Activated CD8-positive, alpha-beta T cell treated with anti-CD3 and anti-CD28 coated beads for 36 hours (primary cell): ENCODE measurements around the gene SLC25A11. TPM values are rescaled to one million over a fixed set of nuclear protein-coding genes. Genes with fewer than 3 reads are reported as not detected.
A peak's percentile ranks its signal among the peaks of the same experiment; 100 is the strongest.

Experiments
- ATAC-seq: fragments of 200-7000 bp; cut with Tn5 transposase; one replicate; pipeline ENCODE4 v1.10.0; 2021; ENCODE audit warnings: mild to moderate bottlenecking, moderate library complexity
- CTCF ChIA-PET: fragments of 350-600 bp; sonication (Branson Sonifier 250); formaldehyde crosslinking; loops from one replicate; lab custom pipeline; 2021; ENCODE audit warnings: antibody characterized with exemption; lab: Charles Lee
- POLR2A ChIA-PET: fragments of 350-600 bp; sonication (Branson Sonifier 250); formaldehyde crosslinking; loops from one replicate; lab custom pipeline; 2021; ENCODE audit warnings: antibody characterized with exemption; lab: Charles Lee
- DNase-seq: peaks from one replicate; pipeline ENCODE4 v3.0.0-alpha.2; 2020
- H3K27ac Mint-ChIP-seq: one replicate; pipeline ENCODE4 v1.8.0; 2021; ENCODE audit warnings: mild to moderate bottlenecking, mixed read lengths
- H3K27me3 Mint-ChIP-seq: one replicate; pipeline ENCODE4 v1.8.0; 2021; ENCODE audit warnings: mixed read lengths
- H3K36me3 Mint-ChIP-seq: one replicate; pipeline ENCODE4 v1.8.0; 2021; ENCODE audit warnings: low read depth, mixed read lengths
- H3K4me1 Mint-ChIP-seq: one replicate; pipeline ENCODE4 v1.8.0; 2021; ENCODE audit warnings: low read depth, mixed read lengths
- H3K4me3 Mint-ChIP-seq: one replicate; pipeline ENCODE4 v1.8.0; 2021; ENCODE audit warnings: mild to moderate bottlenecking, moderate library complexity, mixed read lengths
- H3K9me3 Mint-ChIP-seq: one replicate; pipeline ENCODE4 v1.8.0; 2021; ENCODE audit warnings: mixed read lengths
- intact Hi-C: fragments of 100-400 bp; cut with micrococcal nuclease; formaldehyde crosslinking; loops from one replicate; pipeline ENCODE4 v1.10.0; 2022
- total RNA-seq, 2 experiments: library from RNA; stranded (reverse); gene quantifications; one replicate each; pipeline ENCODE4 v1.2.3, GENCODE V29; 2021
- TF ChIP-seq, protein P1 (sequence below): fragments of 200-600 bp; IDR thresholded peaks from one replicate; pipeline ENCODE4 v1.8.0; 2022; ENCODE audit warnings: antibody characterized with exemption, mild to moderate bottlenecking

SLC25A11 gene
- total RNA-seq, 2 experiments from 2014 or later, result 80.8 to 87.0 TPM

DNA sequence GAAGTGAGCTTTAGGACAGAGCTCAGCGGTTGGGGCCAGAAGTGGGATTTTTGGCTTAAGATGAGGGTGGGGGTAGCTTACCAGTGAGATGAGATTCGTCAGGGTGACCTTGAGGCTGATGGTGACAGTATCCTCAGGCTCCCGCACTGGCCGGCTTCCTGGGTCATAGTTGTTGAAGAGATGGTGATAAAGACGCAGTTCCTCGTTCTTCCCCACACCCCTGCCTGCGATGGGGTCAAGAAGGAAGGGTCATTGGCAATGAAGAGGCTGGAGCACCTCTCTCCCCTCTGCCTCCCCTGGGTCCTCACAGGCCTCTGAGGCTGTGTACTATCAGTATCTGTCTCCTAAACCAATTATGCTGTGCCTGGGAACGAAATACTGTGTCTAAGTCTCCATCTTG lies 37.3 kb downstream of the SLC25A11 start:
- DNase-seq, result no peak
- Mint-ChIP-seq H3K9me3 (no peaks in the 10 kb centered on the region), H3K4me1 (peaks cover 34% of the 10 kb centered on the region), H3K27ac (peak overlapping the region; percentile 75), H3K4me3 (no peak overlapping the region), H3K27me3 (no peaks in the 10 kb centered on the region), H3K36me3 (peaks cover 14% of the 10 kb centered on the region)
- POLR2A ChIA-PET, result interaction anchor here (1.1 to 5.8 kb wide), 4 partner anchors 20 to 45 kb away, joined by 3 to 41 read pairs (median 6); partner anchors contain the start of genes PFN1, RNF167 and SLC25A11
- intact Hi-C loops, result loop anchor here (10.0 kb wide), 1 partner anchor 162 kb away; no protein-coding TSS in a partner anchor
- no peak for ATAC-seq
- TF ChIP-seq, protein P1, sequence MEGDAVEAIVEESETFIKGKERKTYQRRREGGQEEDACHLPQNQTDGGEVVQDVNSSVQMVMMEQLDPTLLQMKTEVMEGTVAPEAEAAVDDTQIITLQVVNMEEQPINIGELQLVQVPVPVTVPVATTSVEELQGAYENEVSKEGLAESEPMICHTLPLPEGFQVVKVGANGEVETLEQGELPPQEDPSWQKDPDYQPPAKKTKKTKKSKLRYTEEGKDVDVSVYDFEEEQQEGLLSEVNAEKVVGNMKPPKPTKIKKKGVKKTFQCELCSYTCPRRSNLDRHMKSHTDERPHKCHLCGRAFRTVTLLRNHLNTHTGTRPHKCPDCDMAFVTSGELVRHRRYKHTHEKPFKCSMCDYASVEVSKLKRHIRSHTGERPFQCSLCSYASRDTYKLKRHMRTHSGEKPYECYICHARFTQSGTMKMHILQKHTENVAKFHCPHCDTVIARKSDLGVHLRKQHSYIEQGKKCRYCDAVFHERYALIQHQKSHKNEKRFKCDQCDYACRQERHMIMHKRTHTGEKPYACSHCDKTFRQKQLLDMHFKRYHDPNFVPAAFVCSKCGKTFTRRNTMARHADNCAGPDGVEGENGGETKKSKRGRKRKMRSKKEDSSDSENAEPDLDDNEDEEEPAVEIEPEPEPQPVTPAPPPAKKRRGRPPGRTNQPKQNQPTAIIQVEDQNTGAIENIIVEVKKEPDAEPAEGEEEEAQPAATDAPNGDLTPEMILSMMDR, result no peak
- CTCF ChIA-PET, result interaction anchor here (0.8 to 2.4 kb wide), 16 partner anchors 12 to 336 kb away, joined by 3 to 19 read pairs (median 4); partner anchors contain the start of genes PSMB6, RNF167, SLC25A11 and SPAG7

DNA sequence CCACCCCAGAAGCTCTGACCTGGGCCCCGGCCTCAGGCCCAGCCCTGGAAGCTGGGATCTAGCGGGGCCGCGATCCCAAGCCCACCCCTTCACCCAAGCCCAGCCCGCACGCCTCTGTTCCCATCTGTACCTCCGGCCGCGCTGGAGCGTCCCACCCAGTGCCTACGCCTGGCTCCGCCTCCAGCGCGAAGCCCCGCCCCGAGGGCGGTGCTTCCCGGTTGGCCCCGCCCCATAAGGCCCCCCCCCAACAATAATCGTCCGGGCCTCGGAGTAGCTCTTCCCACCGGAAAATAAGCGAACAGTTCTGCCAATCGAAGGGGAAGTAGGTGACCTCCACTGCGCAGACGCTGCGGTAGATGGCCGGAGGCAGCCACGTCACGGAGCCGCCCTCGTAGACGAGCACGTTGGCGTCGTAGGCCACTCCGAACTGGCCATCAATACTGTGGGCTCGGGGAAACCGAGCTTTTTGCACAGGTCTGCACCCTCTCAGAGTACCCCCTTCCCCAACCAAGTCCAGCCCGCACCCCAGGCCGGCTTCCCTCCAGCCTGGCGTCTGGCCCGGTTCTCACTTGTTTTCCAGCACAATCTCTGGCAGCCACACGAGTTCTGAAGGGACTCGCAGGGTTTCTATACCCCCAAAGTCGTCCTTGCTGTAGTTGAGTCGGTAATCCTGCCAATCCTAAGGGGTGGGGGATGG lies 38.0 kb downstream of the SLC25A11 start:
- Mint-ChIP-seq H3K36me3 (peaks cover 16% of the 10 kb centered on the region), H3K9me3 (no peaks in the 10 kb centered on the region), H3K27me3 (no peaks in the 10 kb centered on the region), H3K27ac (no peak overlapping the region), H3K4me3 (peak overlapping the region; percentile 94), H3K4me1 (peaks cover 34% of the 10 kb centered on the region)
- ChIA-PET CTCF (interaction anchor here (1.2 to 2.4 kb wide), 6 partner anchors 12 to 335 kb away, joined by 3 to 19 read pairs (median 7); partner anchors contain the start of genes PSMB6, RNF167 and SLC25A11), POLR2A (interaction anchor here (0.6 to 5.8 kb wide), 8 partner anchors 7 to 201 kb away, joined by 3 to 41 read pairs (median 4); partner anchors contain the start of genes ARRB2, PFN1, RNF167 and SLC25A11)
- DNase-seq, result peak; percentile 20
- TF ChIP-seq, protein P1, result no peak
- intact Hi-C loops, result loop anchor here (10.0 kb wide), 1 partner anchor 163 kb away; no protein-coding TSS in a partner anchor
- ATAC-seq, result no peak

DNA sequence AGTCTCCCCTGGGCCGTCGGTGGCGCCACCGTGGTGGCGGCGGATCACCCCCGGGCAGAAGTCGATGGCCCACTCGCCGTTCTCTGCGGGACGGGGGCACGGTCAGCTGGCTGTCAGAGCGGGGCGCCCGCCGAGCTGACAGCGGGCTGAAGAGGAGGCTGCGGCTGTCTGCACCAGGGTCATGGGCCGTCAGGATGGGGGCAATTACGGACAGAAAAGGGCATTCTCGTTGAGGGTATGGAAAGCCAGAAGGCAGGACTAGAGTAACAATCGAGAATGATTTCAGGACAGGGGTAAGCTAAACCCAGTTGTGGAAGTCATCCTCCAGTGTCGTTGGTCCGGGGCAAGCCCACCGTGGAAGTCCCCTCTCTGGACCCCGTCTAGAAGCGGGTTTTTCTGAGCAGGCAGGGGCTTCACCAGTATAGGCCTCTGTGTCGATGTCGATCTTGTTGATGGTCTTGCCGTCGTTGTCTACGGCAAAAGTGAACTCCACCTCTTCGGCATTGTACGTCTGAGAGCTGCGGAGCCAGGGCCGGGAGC lies 38.7 kb downstream of the SLC25A11 start:
- POLR2A ChIA-PET, result interaction anchor here (0.6 to 5.8 kb wide), 10 partner anchors 8 to 201 kb away, joined by 3 to 41 read pairs (median 6); partner anchors contain the start of genes ARRB2, PELP1, PFN1 and RNF167
- no peaks in the 10 kb centered on the region for H3K9me3 Mint-ChIP-seq
- no peak for ATAC-seq

DNA sequence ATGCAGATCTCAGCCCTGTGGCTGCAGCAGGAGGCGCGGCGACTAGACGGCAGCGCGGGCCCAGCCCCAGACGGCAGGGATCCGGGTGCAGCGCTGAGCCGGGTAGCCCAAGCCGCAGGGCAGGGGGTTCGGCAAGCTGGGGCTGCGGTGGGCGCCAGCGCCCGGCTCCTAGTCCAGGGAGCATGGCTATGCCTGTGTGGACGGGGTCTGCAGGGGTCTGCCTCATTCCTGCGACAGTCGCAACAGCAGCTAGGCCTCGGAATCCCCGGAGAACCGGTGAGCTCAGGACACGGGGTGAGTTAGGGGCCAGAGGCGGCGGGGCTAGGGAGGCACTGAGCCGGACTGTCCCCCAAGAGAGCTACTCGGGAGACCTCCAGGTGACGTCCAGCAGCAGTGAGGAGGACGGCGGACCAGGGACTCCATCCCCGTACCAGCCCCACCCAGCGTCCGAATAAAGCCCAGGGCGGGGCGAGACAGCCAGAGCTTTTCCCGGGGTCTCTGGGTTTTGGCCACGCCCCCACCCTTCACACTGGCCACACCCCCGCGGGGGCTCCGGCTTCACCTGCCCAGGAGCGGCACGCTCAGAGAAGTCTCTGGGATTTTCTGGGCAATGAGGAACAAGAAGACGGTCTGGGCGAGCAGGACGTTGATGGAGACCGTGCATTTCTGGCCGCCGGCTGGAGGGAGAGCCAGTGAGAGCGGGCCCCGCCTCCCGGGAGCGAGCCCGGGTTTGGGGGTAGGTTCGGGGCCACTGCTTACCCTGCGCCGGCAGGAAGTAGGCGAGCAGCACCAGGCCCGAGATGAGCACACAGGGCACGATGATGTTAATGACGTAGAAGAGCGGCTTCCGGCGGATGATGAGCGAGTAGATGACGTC lies 39.4 kb downstream of the SLC25A11 start:
- intact Hi-C loops, result loop anchor here (10.0 kb wide), 1 partner anchor 164 kb away; no protein-coding TSS in a partner anchor
- Mint-ChIP-seq H3K9me3 (no peaks in the 10 kb centered on the region), H3K4me1 (peaks cover 34% of the 10 kb centered on the region), H3K4me3 (peak overlapping the region; percentile 94), H3K27me3 (no peaks in the 10 kb centered on the region), H3K36me3 (peaks cover 16% of the 10 kb centered on the region), H3K27ac (peak overlapping the region; percentile 94)
- ATAC-seq (peak; percentile 24), DNase-seq (peak; percentile 68)
- TF ChIP-seq, protein P1, result no peak
- CTCF ChIA-PET, result interaction anchor here (0.6 to 2.5 kb wide), 6 partner anchors 8 to 110 kb away, joined by 3 to 23 read pairs (median 4); no protein-coding TSS in a partner anchor
- POLR2A ChIA-PET, result interaction anchor here (0.6 to 5.8 kb wide), 11 partner anchors 8 to 197 kb away, joined by 3 to 41 read pairs (median 7); partner anchors contain the start of genes ARRB2, PELP1, PFN1 and PLD2

More for the DNA sequence above, 38.7 kb downstream of the SLC25A11 start:
- peak overlapping the region; percentile 57 for H3K27ac Mint-ChIP-seq
- intact Hi-C loops, result loop anchor here (10.0 kb wide), 1 partner anchor 164 kb away; no protein-coding TSS in a partner anchor
- no peak for DNase-seq
- no peaks in the 10 kb centered on the region for H3K27me3 Mint-ChIP-seq
- H3K36me3 Mint-ChIP-seq, result peaks cover 16% of the 10 kb centered on the region
- peaks cover 34% of the 10 kb centered on the region for H3K4me1 Mint-ChIP-seq
- TF ChIP-seq, protein P1, result no peak
- CTCF ChIA-PET, result interaction anchor here (1.2 to 1.4 kb wide), 2 partner anchors 56 to 335 kb away, joined by 3 read pairs; no protein-coding TSS in a partner anchor
- peak overlapping the region; percentile 94 for H3K4me3 Mint-ChIP-seq
